Measurements from ENCODE around the gene PTCD1.

PTCD1 gene

GRCh38 chr7:99384523-99384922 lies 54.1 kb downstream of the PTCD1 start:
- H3K9me3 ChIP-seq (ENCODE audit: insufficient read depth, low read length, severe bottlenecking), result no peaks in the 10 kb centered on the region
- H3K4me3 ChIP-seq (ENCODE audit: low read depth in 1 of 2, low read length in 2 of 2), result no peak overlapping the region
- H3K27me3 ChIP-seq (ENCODE audit: insufficient read depth, low read length, poor library complexity), result no peaks in the 10 kb centered on the region
- peaks cover 47% of the 10 kb centered on the region for H3K79me2 ChIP-seq (ENCODE audit: insufficient read depth, low read length)
- no peak overlapping the region for H3K27ac ChIP-seq (ENCODE audit: low read length)
- H3K4me2 ChIP-seq (ENCODE audit: insufficient read depth, low read length), result no peak overlapping the region
- peaks cover 23% of the 10 kb centered on the region for H3K4me1 ChIP-seq (ENCODE audit: insufficient read depth, low read length)
- peaks cover 55% of the 10 kb centered on the region for H3K36me3 ChIP-seq (ENCODE audit: insufficient read depth, low read length)
- peaks cover 49% of the 10 kb centered on the region for H4K20me1 ChIP-seq (ENCODE audit: insufficient read depth, low read length)
- no peak overlapping the region for H3K9ac ChIP-seq (ENCODE audit: low read depth, low read length)
- H2AFZ ChIP-seq (ENCODE audit: low read depth, low read length), result no peak overlapping the region
- ATAC-seq (ENCODE audit: insufficient read depth, low read depth), result no peak
- DNase-seq, result no peak
- TF ChIP-seq CTCF (IDR thresholded peaks at IDR 0.05; ENCODE audit: borderline replicate concordance, extremely low read depth, low read length, poor library complexity, severe bottlenecking) (no peak), EZH2 (IDR thresholded peaks at IDR 0.05; ENCODE audit: borderline replicate concordance, low read depth, low read length, severe bottlenecking) (no peak)

DNA sequence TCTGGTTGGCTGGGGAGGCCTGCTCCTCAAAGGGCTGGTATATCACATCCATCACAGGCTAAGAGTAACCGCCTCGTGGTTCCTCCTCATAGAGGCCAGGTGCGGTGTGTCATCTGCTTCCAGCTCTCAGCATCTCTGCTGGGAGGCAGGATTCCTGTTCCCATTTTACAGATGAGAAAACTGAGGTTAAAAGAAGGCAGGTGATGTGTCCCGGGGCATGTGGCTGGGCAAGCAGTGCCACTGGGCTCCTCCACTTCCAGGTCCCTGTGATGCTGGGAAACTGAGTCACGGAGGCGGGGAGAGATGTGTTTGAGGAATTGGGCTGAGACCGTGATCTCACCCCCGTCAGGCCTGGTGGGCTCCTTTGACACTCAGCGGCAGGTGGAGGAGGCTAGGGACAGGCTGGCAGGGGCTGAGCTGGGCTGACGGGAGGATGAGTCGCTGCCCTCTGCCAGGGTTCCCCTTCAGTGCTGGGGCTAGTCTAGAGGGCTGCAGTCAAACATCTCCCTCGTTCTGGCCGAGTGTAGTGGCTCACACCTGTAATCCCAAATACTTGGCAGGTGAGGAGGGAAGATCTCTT lies 54.7 kb downstream of the PTCD1 start:
- Histone ChIP-seq H3K9me3 (ENCODE audit: insufficient read depth, low read length, severe bottlenecking) (no peaks in the 10 kb centered on the region), H3K4me3 (ENCODE audit: low read depth in 1 of 2, low read length in 2 of 2) (no peak overlapping the region), H3K9ac (ENCODE audit: low read depth, low read length) (no peak overlapping the region), H3K27ac (ENCODE audit: low read length) (no peak overlapping the region), H4K20me1 (ENCODE audit: insufficient read depth, low read length) (peaks cover 51% of the 10 kb centered on the region), H3K36me3 (ENCODE audit: insufficient read depth, low read length) (peaks cover 52% of the 10 kb centered on the region), H3K4me2 (ENCODE audit: insufficient read depth, low read length) (no peak overlapping the region), H3K4me1 (ENCODE audit: insufficient read depth, low read length) (peaks cover 29% of the 10 kb centered on the region), H3K27me3 (ENCODE audit: insufficient read depth, low read length, poor library complexity) (no peaks in the 10 kb centered on the region), H3K79me2 (ENCODE audit: insufficient read depth, low read length) (peaks cover 53% of the 10 kb centered on the region), H2AFZ (ENCODE audit: low read depth, low read length) (no peak overlapping the region)
- no peak for TF ChIP-seq CTCF (IDR thresholded peaks at IDR 0.05; ENCODE audit: borderline replicate concordance, extremely low read depth, low read length, poor library complexity, severe bottlenecking)
- TF ChIP-seq EZH2 (IDR thresholded peaks at IDR 0.05; ENCODE audit: borderline replicate concordance, low read depth, low read length, severe bottlenecking), result no peak
- no peak for DNase-seq
- no peak for ATAC-seq (ENCODE audit: insufficient read depth, low read depth)

DNA sequence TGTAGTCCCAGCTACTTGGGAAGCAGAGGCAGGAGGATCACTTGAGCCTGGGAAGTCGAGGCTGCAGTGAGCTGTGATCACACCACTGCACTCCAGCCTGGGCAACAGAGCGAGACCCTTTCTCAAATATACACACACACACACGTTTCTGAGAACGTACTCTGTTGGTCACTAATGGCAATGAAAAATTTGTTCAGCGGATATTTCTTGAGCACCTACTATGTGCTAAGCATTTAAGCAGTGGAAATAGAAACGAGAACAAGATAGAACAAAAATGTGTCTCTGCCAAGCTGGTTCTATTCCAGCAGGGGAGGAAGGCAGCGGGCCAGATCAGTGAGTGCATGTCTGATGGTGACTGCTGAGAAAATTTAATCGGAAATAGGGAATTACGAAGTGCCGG lies 55.4 kb downstream of the PTCD1 start:
- H3K4me3 ChIP-seq (ENCODE audit: low read depth in 1 of 2, low read length in 2 of 2), result no peak overlapping the region
- peaks cover 53% of the 10 kb centered on the region for H3K79me2 ChIP-seq (ENCODE audit: insufficient read depth, low read length)
- H3K27ac ChIP-seq (ENCODE audit: low read length), result no peak overlapping the region
- H3K9me3 ChIP-seq (ENCODE audit: insufficient read depth, low read length, severe bottlenecking), result no peaks in the 10 kb centered on the region
- H3K4me2 ChIP-seq (ENCODE audit: insufficient read depth, low read length), result no peak overlapping the region
- peaks cover 48% of the 10 kb centered on the region for H3K36me3 ChIP-seq (ENCODE audit: insufficient read depth, low read length)
- peaks cover 49% of the 10 kb centered on the region for H4K20me1 ChIP-seq (ENCODE audit: insufficient read depth, low read length)
- ATAC-seq (ENCODE audit: insufficient read depth, low read depth) (no peak), DNase-seq (no peak)
- no peak overlapping the region for H2AFZ ChIP-seq (ENCODE audit: low read depth, low read length)
- no peak overlapping the region for H3K9ac ChIP-seq (ENCODE audit: low read depth, low read length)
- H3K4me1 ChIP-seq (ENCODE audit: insufficient read depth, low read length), result peaks cover 29% of the 10 kb centered on the region
- no peaks in the 10 kb centered on the region for H3K27me3 ChIP-seq (ENCODE audit: insufficient read depth, low read length, poor library complexity)
- TF ChIP-seq CTCF (IDR thresholded peaks at IDR 0.05; ENCODE audit: borderline replicate concordance, extremely low read depth, low read length, poor library complexity, severe bottlenecking) (no peak), EZH2 (IDR thresholded peaks at IDR 0.05; ENCODE audit: borderline replicate concordance, low read depth, low read length, severe bottlenecking) (no peak)

All from DND-41 (cell line).